Parathyroid adenoma (tissue), 2 donors: Measurements from ENCODE around the gene LYZL1.
"Not testable (repeated sequence)": the region's sequence is repeated elsewhere in the genome, so short reads cannot be mapped to it uniquely, and the experiment has no call there.

ENCODE experiments used
- H2AFZ ChIP-seq: fragments of 300-600 bp; sonication (generic); one replicate; pipeline ENCODE4 v1.7.0; 2017; ENCODE audit warnings: antibody characterized with exemption, mild to moderate bottlenecking
- H3K27ac ChIP-seq: fragments of 300-600 bp; sonication (generic); one replicate; pipeline ENCODE4 v1.7.0; 2017
- H3K27me3 ChIP-seq: fragments of 300-600 bp; sonication (generic); one replicate; pipeline ENCODE4 v1.7.0; 2017; ENCODE audit warnings: low read length; ENCODE audit not compliant: control insufficient read depth, insufficient read depth
- H3K36me3 ChIP-seq: fragments of 300-600 bp; sonication (generic); one replicate; pipeline ENCODE4 v1.7.0; 2017; ENCODE audit warnings: low read length; ENCODE audit not compliant: control insufficient read depth, insufficient read depth
- H3K4me1 ChIP-seq: fragments of 300-600 bp; sonication (generic); one replicate; pipeline ENCODE4 v1.7.0; 2017; ENCODE audit warnings: control low read depth
- H3K4me2 ChIP-seq: fragments of 300-600 bp; sonication (generic); one replicate; pipeline ENCODE4 v1.7.0; 2017; ENCODE audit warnings: low read length
- H3K4me3 ChIP-seq: fragments of 300-600 bp; sonication (generic); one replicate; pipeline ENCODE4 v1.7.0; 2017; ENCODE audit warnings: low read depth, low read length
- H3K79me2 ChIP-seq: fragments of 300-600 bp; sonication (generic); one replicate; pipeline ENCODE4 v1.7.0; 2017; ENCODE audit warnings: control low read depth
- H3K9ac ChIP-seq: fragments of 300-600 bp; sonication (generic); one replicate; pipeline ENCODE4 v1.7.0; 2017; ENCODE audit warnings: mild to moderate bottlenecking
- H3K9me3 ChIP-seq: fragments of 300-600 bp; sonication (generic); one replicate; pipeline ENCODE4 v1.7.0; 2017; ENCODE audit warnings: low read length; ENCODE audit not compliant: control insufficient read depth
- TF ChIP-seq, protein P1 (sequence below): fragments of 300-600 bp; sonication (generic); IDR thresholded peaks from one replicate; pipeline ENCODE4 v1.7.0; 2017; ENCODE audit warnings: antibody characterized with exemption, mild to moderate bottlenecking
- donor health status: primary hyperparathyroidism.

LYZL1 gene

DNA sequence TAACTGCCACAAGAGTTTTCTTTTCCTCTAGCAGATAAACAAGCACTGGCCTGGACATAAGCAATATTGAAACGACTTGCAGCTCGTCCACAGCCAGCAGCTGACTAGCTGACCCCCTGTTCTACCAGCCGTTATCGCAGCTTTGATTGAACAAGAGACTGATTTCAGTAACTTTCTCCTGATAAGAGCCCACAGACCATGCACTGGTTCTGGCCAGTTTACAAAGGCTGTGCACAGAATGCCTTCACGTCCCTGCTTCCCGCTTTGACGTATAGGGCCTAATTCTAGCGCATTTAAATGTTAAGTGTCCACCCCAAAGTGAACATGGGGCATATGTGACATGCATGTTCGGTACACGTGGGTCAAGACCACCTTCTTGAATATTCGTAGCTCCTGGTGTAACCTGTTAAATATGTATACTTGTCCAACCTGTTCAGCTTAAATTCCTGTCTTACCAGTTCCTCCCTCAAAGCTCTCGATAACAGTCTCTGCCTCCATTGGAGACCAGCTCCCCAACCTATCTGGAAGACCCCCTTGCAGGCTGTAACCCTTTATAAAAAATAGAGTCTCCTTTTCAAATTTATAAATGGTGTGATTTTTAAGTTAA is 69.2 kb downstream of the LYZL1 start:
- peak overlapping the region; percentile 81 for H2AFZ ChIP-seq
- H3K9ac ChIP-seq, result no peak overlapping the region
- H3K27me3 ChIP-seq, result no peaks in the 10 kb centered on the region
- TF ChIP-seq, protein P1, sequence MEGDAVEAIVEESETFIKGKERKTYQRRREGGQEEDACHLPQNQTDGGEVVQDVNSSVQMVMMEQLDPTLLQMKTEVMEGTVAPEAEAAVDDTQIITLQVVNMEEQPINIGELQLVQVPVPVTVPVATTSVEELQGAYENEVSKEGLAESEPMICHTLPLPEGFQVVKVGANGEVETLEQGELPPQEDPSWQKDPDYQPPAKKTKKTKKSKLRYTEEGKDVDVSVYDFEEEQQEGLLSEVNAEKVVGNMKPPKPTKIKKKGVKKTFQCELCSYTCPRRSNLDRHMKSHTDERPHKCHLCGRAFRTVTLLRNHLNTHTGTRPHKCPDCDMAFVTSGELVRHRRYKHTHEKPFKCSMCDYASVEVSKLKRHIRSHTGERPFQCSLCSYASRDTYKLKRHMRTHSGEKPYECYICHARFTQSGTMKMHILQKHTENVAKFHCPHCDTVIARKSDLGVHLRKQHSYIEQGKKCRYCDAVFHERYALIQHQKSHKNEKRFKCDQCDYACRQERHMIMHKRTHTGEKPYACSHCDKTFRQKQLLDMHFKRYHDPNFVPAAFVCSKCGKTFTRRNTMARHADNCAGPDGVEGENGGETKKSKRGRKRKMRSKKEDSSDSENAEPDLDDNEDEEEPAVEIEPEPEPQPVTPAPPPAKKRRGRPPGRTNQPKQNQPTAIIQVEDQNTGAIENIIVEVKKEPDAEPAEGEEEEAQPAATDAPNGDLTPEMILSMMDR, result no peak
- H3K9me3 ChIP-seq, result no peaks in the 10 kb centered on the region
- no peak overlapping the region for H3K4me3 ChIP-seq
- H3K79me2 ChIP-seq, result no peaks in the 10 kb centered on the region
- H3K4me2 ChIP-seq, result no peak overlapping the region
- H3K36me3 ChIP-seq, result no peaks in the 10 kb centered on the region
- H3K27ac ChIP-seq, result no peak overlapping the region
- peaks cover 17% of the 10 kb centered on the region for H3K4me1 ChIP-seq

- not testable (repeated sequence) for H3K9ac ChIP-seq, H3K36me3 ChIP-seq, H2AFZ ChIP-seq, H3K4me1 ChIP-seq, H3K9me3 ChIP-seq, H3K27ac ChIP-seq, H3K4me2 ChIP-seq, H3K4me3 ChIP-seq, H3K27me3 ChIP-seq, H3K79me2 ChIP-seq
These were observed 71.5 kb downstream of the LYZL1 start for GRCh38 chr10:29360215-29360853.
